Fibroblast of pulmonary artery (primary cell): ENCODE results near the gene RBM25.

Experiments
- DNase-seq: peaks from one replicate; pipeline ENCODE4 v3.0.0-alpha.2; 2010; ENCODE audit warnings: low read depth
- H3K4me3 ChIP-seq: replicated peaks from 2 replicates; pipeline ENCODE4 v1.5.1; 2011; ENCODE audit warnings: low read depth, mild to moderate bottlenecking, control low read depth, low read length, moderate library complexity
- TF ChIP-seq, protein P1 (sequence below): IDR thresholded peaks from 2 replicates; pipeline ENCODE4 v1.5.1; 2011; ENCODE audit warnings: mild to moderate bottlenecking, control low read depth, low read length, inconsistent platforms; ENCODE audit errors: missing control alignments

The RBM25 gene

GRCh38 chr14:73145371-73145770 lies 87.0 kb downstream of the RBM25 start:
- TF ChIP-seq, protein P1, sequence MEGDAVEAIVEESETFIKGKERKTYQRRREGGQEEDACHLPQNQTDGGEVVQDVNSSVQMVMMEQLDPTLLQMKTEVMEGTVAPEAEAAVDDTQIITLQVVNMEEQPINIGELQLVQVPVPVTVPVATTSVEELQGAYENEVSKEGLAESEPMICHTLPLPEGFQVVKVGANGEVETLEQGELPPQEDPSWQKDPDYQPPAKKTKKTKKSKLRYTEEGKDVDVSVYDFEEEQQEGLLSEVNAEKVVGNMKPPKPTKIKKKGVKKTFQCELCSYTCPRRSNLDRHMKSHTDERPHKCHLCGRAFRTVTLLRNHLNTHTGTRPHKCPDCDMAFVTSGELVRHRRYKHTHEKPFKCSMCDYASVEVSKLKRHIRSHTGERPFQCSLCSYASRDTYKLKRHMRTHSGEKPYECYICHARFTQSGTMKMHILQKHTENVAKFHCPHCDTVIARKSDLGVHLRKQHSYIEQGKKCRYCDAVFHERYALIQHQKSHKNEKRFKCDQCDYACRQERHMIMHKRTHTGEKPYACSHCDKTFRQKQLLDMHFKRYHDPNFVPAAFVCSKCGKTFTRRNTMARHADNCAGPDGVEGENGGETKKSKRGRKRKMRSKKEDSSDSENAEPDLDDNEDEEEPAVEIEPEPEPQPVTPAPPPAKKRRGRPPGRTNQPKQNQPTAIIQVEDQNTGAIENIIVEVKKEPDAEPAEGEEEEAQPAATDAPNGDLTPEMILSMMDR = no peak
- no peak for DNase-seq
- H3K4me3 ChIP-seq = no peak overlapping the region

DNA sequence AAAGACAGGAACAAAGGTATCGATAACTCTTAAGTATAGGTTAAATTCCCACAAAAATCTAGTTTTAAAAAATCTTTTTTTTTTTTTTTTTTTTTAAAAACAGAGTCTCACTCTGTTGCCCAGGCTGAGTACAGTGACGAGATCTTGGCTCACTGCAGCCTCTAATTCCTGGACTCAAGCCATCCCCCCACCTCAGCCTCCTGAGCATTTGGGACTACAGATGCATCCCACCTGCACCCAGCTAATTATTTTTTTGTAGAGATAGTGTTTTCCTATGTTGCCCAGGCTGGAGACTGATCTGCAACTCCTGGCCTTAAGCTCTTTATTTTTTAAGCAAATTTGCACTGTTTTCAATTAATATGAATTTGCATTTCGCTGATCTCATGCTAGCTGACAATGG lies 87.8 kb downstream of the RBM25 start:
- DNase-seq = no peak
- H3K4me3 ChIP-seq = no peak overlapping the region
- TF ChIP-seq, protein P1 = no peak

- no peak overlapping the region for H3K4me3 ChIP-seq
- TF ChIP-seq, protein P1 = no peak
- no peak for DNase-seq
These were observed 91.4 kb downstream of the RBM25 start for GRCh38 chr14:73149753-73150152.

DNA sequence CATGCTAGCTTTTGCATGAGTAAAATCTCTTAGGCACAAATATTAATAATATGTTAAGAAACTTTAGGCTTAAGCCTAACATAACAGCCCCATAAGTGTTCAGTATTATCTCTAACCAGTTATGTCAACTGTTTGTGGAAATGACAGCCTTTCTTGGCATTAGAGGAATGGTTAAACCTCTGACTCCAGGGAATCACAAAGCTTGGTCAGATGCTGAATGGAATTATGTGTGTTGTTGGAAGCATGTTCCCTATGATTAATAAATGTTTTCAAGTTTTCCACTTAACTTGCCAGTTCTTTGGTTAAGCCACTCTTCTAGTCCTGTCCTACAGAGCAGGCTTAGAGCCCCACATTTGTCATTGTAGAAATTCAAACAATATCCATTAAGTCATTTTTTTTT lies 94.9 kb downstream of the RBM25 start:
- TF ChIP-seq, protein P1 = no peak
- H3K4me3 ChIP-seq = no peak overlapping the region
- peak; percentile 41 for DNase-seq

GRCh38 chr14:73162251-73162650 lies 103.9 kb downstream of the RBM25 start:
- TF ChIP-seq, protein P1 = no peak
- no peak overlapping the region for H3K4me3 ChIP-seq
- DNase-seq = no peak

GRCh38 chr14:73166399-73166798 lies 108.1 kb downstream of the RBM25 start:
- no peak for DNase-seq
- no peak overlapping the region for H3K4me3 ChIP-seq
- TF ChIP-seq, protein P1 = no peak

DNA sequence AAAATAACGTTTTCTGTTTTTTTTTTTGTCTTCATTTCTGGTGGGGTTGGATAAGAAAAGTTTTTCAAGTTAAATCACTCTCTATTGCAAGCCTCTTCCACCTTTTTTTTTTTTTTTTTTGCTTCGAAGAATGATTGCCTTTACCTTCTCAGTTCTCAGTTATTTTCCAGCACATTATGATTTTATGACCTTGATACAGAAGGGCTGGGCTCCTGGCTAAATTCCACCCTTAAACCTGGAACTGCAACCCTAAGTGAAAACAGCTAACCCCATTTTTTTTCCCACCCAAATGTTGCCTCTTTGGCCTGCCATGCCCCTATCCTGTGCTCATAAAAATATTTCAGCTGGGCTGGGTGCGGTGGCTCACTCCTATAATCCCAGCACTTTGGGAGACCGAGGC lies 109.4 kb downstream of the RBM25 start:
- TF ChIP-seq, protein P1 = no peak
- no peak overlapping the region for H3K4me3 ChIP-seq
- no peak for DNase-seq
